ENCODE results near the gene GBE1.
"Not testable (repeated sequence)": the region's sequence is repeated elsewhere in the genome, so short reads cannot be mapped to it uniquely, and the experiment has no call there.

Gene GBE1

DNA sequence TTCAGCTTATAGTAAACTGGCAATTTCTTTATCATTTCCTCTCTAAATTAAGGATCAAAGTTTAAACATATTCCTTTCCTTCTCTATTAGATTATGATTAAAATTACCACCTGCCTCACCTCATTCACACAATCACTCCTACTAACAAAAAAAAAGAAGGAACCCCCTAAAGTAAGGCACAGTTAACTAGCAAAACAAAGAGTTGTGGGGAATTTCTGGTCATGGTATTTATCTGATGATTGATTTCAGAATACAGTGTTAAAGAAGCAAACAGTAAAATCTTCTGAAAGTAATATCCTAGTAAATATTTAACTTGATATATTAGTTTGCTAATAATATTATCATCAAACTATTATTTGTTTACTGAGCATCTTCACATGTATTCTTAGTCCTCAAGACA lies 8.8 kb downstream of the GBE1 start:
- no peak for DNase-seq

DNA sequence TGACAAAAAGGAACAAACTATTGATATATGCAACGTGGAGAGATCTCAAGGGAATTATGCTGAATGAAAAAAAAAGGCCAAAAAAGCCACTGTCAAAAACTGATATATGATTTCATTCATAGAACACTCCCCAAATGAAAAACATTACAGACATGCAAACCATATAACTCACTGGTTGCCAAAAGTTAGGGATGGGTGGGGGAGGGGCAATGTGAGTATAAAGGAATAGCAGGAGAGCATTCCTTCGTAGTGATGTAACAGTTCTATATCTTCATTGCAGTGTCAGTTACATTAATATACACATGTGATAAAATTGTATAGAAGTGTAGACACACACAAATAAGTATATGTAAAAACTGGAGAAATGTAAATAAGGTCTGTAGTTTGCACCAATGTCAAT lies 12.2 kb downstream of the GBE1 start:
- no peak for DNase-seq

- not testable (repeated sequence) for DNase-seq
Measured at GRCh38 chr3:81747280-81747679, 14.2 kb downstream of the GBE1 start.

GRCh38 chr3:81744366-81744765 lies 17.1 kb downstream of the GBE1 start:
- no peak for DNase-seq

DNA sequence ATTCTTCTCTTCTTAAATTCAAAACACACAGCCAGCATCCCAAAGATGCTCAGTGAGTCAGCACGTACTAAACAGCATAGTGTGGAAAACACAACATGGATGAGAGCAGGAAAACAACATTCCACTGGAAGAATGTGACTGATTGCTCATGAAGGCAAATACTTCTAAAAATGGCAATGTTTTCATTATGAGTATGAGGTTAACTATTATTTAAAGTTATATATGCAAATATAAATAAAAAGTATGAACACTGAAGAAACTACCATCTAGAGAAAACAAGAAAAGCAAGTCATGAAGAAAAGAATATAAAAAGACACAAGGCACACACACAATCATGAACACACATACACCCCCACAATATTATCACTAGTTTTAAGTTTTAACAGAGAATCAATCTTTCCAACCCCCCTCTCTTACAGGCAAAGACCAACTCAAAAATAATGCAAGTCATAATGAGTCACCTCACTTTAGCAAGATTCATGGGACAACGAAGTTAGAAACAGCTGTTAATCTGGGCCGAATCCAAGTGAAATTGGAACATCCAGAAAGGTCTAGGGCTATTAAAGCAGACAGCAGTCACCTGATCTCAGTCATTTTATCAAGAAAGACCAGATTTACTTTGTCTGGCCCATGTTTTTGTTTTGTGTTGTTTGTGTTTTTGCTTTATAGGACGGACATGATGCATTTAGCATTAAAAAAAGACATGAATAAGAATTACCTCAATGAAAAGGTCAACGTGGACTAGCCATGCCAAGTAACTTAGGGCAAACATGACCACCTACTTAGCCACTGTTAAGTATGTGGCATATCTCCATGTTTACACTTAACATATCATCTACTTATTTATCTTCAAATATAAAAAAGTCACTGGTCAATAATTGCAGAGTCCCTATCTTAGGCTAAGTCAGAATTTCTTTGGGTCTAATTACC lies 18.1 kb downstream of the GBE1 start:
- peak; percentile 30 for DNase-seq

DNA sequence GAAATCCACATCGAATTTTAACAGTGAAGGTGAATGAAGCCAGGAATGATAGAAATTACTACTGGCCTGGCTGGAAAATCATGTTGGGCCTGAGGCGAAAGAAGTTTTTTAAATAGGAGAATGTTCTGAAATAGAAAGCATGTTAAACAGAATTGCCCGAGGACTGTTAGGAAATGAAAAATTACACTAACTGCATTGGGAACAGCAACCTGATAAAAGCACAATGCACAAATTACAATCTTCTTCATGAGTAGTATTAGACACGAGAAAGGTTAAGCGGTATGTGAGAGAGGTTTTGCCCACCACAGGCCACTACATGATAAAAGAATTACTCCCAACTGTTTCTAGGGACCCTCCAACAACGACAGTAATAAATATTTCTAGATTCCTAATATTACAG lies 18.9 kb downstream of the GBE1 start:
- no peak for DNase-seq

DNA sequence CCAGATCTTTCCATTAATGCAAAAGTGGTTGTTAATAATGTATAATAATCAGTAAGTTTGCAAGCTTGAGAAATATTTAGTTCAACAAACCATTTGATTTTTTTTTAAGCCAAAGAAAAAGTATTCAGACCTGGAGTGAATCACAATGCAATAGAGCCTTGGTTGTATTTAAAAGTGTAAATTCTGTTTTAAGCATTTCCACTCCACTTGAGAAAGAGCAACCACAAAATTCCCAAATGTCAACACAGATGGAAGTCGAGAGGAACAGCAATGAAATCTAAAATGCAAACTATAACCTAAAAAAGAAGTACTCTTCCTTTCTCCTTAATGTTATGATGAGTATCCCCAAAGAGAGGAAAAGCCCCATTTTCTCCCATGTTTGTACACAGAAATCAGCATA lies 20.2 kb downstream of the GBE1 start:
- DNase-seq = no peak

DNA sequence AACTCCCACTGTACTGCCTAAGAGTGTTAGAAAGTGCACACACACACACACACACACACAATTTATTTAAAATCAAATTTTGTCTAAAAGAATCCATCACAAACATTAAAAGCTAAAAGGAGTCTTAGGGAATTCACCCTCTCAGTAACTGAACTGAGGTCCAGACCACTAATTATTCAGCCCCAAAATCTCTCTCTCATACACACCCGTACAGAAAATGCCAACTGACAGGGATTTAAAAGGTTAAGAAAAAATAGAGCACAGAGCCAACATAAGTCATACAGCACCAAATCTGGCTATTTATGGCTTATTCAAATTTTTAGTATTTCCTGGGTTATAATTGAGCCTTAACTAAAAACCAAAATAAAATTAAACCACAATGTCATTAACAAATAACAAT lies 20.7 kb downstream of the GBE1 start:
- no peak for DNase-seq

- DNase-seq = no peak
Measured at GRCh38 chr3:81735334-81735733, 26.1 kb downstream of the GBE1 start.

GRCh38 chr3:81734742-81735141 lies 26.7 kb downstream of the GBE1 start:
- DNase-seq = no peak

GRCh38 chr3:81732642-81733041 lies 28.8 kb downstream of the GBE1 start:
- DNase-seq = no peak

- DNase-seq = no peak
Measured at GRCh38 chr3:81728766-81729544, 32.5 kb downstream of the GBE1 start.

DNA sequence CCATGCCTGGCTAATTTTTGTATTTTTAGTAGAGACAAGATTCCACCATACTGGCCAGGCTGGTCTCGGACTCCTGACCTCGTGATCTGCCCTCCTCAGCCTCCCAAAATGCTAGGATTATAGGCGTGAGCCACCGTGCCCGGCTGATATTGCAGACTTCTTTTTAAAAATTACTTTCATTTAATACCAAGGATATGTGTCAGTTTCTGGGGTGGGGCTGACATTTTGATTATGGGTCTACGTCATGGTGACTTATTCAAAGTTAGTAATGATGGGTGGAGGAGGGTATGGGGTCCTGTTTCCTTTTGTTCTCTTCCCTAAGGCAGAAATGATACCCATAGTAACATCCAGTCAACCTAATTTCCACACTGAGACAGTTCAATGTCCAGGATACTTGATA lies 34.7 kb downstream of the GBE1 start:
- DNase-seq = no peak

DNA sequence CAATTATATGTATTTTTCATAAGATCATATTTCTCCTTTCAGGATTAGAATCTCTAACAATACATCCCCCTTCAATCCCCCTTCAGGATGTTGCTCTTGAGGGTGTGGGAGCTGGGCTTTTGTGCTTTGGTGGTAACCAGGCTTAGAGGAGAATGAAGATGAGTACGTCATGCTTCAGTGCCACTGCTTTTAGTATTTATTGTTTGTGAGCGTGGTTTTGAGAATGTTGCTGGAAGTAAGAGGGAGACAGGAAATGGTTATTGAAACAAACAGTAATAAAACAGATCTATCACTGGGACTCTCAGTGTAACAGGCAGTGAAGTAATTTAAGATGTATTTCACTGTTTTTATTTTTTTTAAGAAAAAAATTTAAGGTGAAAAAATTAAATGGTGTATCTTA lies 35.3 kb downstream of the GBE1 start:
- DNase-seq = no peak

GRCh38 chr3:81723732-81724313 lies 37.6 kb downstream of the GBE1 start:
- DNase-seq = no peak

DNA sequence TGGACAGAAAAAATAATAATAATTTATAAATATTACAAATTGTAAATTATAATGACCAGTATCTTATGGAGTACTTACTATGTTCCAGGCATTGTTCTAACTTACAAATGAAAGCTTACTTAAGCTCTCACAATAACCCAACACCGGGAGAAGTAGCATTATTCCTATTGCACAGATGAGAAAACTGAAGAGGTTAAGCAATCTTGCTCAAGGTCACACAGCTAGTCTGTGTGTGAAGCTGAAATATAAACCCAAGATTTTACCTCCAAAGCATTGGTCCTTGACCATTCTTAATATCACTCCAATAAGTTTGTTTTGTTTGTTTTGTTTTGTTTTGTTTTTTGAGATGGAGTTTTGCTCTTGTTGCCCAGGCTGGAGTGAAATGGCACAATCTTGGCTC lies 43.1 kb downstream of the GBE1 start:
- DNase-seq = no peak

- no peak for DNase-seq
Measured at GRCh38 chr3:81716870-81717509, 44.5 kb downstream of the GBE1 start.

DNA sequence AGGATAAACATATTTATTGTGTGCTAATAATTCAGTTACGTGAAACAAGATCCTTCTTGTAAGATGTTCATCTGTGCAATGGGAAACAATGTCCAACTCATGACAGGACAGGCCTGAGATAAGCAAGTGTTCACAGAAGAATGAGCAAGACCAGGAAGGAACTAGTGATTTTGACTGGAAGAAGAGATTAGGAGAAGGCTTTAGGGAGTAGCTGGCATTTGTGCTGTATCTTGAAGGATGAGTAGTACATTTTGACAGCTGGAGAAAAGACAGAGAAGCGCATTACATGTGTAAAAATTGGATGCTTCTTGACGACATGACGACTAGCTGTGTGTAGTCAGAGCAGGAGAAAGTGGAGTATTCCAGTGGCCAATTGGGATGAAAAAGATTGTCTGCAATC lies 48.4 kb downstream of the GBE1 start:
- DNase-seq = no peak

DNA sequence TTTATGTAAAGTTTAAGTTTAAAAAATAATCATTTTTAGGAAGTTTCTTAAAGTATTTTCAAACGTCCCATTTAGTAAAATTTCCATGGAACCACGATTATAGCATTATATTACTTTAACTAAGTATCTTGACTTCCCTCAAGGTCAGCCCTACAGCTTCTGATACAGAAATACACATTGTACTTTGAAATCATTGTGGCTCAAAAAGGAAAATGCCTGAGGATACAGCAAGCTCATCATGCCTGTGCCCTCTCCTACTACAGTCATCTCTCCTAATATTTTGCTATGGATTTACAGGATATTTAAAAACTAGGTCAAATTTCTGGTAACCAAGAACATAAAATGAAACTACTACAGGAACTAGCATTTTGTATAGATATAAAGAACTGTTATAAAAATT lies 51.8 kb downstream of the GBE1 start:
- DNase-seq = no peak

DNA sequence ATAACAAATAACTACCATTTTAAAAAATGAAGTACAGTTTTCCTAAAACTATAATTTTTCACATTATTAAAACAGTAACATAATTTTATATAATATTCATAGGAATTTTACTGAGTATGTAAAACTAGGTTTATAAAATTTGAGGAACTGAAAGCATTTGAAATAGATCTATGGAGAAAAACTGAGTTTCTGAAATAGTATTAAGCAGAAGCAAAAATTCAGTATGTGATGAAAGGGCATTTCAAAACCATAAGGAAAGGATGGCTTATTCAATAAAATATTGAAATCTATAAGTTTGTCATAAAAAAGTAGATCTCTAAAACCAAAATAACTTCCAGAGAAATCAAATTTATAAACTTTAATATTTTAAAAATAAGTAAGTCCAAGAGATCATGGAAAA lies 53.4 kb downstream of the GBE1 start:
- DNase-seq = no peak

GRCh38 chr3:81702126-81702525 lies 59.3 kb downstream of the GBE1 start:
- no peak for DNase-seq

GRCh38 chr3:81699536-81700320 lies 61.7 kb downstream of the GBE1 start:
- no peak for DNase-seq
